Measurements from ENCODE around the gene PPP1R14D.

The PPP1R14D gene

GRCh38 chr15:40859206-40859851, 30.8 kb upstream of the PPP1R14D start:
- TF ChIP-seq, protein P1, sequence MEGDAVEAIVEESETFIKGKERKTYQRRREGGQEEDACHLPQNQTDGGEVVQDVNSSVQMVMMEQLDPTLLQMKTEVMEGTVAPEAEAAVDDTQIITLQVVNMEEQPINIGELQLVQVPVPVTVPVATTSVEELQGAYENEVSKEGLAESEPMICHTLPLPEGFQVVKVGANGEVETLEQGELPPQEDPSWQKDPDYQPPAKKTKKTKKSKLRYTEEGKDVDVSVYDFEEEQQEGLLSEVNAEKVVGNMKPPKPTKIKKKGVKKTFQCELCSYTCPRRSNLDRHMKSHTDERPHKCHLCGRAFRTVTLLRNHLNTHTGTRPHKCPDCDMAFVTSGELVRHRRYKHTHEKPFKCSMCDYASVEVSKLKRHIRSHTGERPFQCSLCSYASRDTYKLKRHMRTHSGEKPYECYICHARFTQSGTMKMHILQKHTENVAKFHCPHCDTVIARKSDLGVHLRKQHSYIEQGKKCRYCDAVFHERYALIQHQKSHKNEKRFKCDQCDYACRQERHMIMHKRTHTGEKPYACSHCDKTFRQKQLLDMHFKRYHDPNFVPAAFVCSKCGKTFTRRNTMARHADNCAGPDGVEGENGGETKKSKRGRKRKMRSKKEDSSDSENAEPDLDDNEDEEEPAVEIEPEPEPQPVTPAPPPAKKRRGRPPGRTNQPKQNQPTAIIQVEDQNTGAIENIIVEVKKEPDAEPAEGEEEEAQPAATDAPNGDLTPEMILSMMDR (IDR thresholded peaks at IDR 0.05; ENCODE audit: low read depth, low read length, missing control alignments) = peak; percentile 93
- Histone ChIP-seq H3K36me3 (replicated peaks) (no peaks in the 10 kb centered on the region), H3K27me3 (replicated peaks) (no peaks in the 10 kb centered on the region), H3K4me3 (ENCODE audit: low read depth, low read length) (no peak overlapping the region), H3K27ac (no peak overlapping the region)
- in situ Hi-C loops (cut with HindIII; ENCODE audit: low pct_ligation_motif_present, low sequenced_read_pairs) = no loop called here
- peak; percentile 74 for DNase-seq

DNA sequence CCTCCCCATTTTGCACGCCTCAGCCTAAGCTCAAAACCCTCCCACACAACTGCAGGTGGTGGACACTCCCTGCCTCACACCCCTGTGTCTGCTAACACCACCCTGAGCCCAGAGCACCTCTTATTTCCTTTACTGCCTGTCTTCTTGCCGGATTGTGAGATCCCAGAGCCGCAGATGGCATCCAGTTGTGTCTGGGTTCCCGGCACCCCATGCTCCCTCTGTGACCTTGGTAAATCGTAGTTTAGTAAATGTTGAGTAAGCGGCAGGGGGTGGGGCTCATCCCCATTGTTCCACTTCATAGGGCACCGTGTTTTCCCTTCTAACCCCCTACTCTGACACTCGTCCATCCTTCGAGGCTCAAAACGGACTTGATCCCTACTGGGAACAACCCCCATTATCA, 30.2 kb upstream of the PPP1R14D start:
- in situ Hi-C loops (cut with HindIII; ENCODE audit: low pct_ligation_motif_present, low sequenced_read_pairs) = no loop called here
- Histone ChIP-seq H3K27ac (no peak overlapping the region), H3K27me3 (replicated peaks) (no peaks in the 10 kb centered on the region), H3K4me3 (ENCODE audit: low read depth, low read length) (no peak overlapping the region), H3K36me3 (replicated peaks) (no peaks in the 10 kb centered on the region)
- DNase-seq = no peak
- TF ChIP-seq, protein P1 (IDR thresholded peaks at IDR 0.05; ENCODE audit: low read depth, low read length, missing control alignments) = no peak

- H3K4me3 ChIP-seq (ENCODE audit: low read depth, low read length) = no peak overlapping the region
- in situ Hi-C loops (cut with HindIII; ENCODE audit: low pct_ligation_motif_present, low sequenced_read_pairs) = no loop called here
- H3K27me3 ChIP-seq (replicated peaks) = no peaks in the 10 kb centered on the region
- DNase-seq = peak; percentile 60
- H3K27ac ChIP-seq = no peak overlapping the region
- H3K36me3 ChIP-seq (replicated peaks) = no peaks in the 10 kb centered on the region
- TF ChIP-seq, protein P1 (IDR thresholded peaks at IDR 0.05; ENCODE audit: low read depth, low read length, missing control alignments) = peak; percentile 99
Observed at GRCh38 chr15:40857601-40858341, 29.3 kb upstream of the PPP1R14D start.

DNA sequence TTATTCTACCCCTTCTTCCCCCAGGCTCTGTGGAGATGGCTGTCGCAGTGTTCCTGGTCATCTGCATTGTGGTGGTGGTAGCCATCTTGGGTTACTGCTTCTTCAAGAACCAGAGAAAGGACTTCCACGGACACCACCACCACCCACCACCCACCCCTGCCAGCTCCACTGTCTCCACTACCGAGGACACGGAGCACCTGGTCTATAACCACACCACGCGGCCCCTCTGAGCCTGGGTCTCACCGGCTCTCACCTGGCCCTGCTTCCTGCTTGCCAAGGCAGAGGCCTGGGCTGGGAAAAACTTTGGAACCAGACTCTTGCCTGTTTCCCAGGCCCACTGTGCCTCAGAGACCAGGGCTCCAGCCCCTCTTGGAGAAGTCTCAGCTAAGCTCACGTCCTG, 28.2 kb upstream of the PPP1R14D start:
- no peaks in the 10 kb centered on the region for H3K36me3 ChIP-seq (replicated peaks)
- TF ChIP-seq, protein P1 (IDR thresholded peaks at IDR 0.05; ENCODE audit: low read depth, low read length, missing control alignments) = no peak
- H3K27ac ChIP-seq = no peak overlapping the region
- H3K4me3 ChIP-seq (ENCODE audit: low read depth, low read length) = no peak overlapping the region
- no peaks in the 10 kb centered on the region for H3K27me3 ChIP-seq (replicated peaks)
- in situ Hi-C loops (cut with HindIII; ENCODE audit: low pct_ligation_motif_present, low sequenced_read_pairs) = no loop called here
- DNase-seq = no peak

DNA sequence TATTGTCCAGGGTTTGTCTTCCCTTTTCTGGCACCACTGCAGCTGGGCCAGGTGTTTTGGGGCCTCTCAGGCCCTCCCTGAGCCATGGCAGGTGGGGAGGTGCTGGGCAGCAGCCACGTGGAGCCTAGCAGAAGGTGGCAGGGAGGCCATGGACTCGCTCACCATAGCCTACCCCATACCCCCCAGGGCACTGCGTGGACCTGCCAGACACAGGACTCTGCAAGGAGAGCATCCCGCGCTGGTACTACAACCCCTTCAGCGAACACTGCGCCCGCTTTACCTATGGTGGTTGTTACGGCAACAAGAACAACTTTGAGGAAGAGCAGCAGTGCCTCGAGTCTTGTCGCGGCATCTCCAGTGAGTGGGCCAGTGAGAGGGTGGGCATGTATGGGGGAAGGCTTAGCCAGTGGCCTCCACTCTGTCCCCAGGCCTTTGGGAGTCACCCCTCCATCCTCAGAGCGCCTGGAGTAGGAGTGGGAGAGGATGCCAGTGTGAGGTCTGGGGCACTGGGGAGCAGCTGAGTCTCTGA, 27.3 kb upstream of the PPP1R14D start:
- Histone ChIP-seq H3K4me3 (ENCODE audit: low read depth, low read length) (no peak overlapping the region), H3K27ac (no peak overlapping the region), H3K27me3 (replicated peaks) (no peaks in the 10 kb centered on the region), H3K36me3 (replicated peaks) (no peaks in the 10 kb centered on the region)
- in situ Hi-C loops (cut with HindIII; ENCODE audit: low pct_ligation_motif_present, low sequenced_read_pairs) = no loop called here
- no peak for DNase-seq
- TF ChIP-seq, protein P1 (IDR thresholded peaks at IDR 0.05; ENCODE audit: low read depth, low read length, missing control alignments) = no peak

Data from brain microvascular endothelial cell (primary cell).